Osteoblast (primary cell): Measurements from ENCODE around the gene IQGAP1. TPM values are rescaled to one million over a fixed set of nuclear protein-coding genes. Genes with fewer than 3 reads are reported as not detected.

Experiments
- DNase-seq: peaks from one replicate; pipeline ENCODE4 v3.0.0; 2011; ENCODE audit warnings: low spot score, mixed read lengths; ENCODE audit not compliant: insufficient read length; ENCODE audit errors: missing footprints
- H2AFZ ChIP-seq: 2 replicates; pipeline ENCODE4 v1.6.0; 2011; ENCODE audit warnings: mild to moderate bottlenecking, low read length
- H3K27ac ChIP-seq: 2 replicates; pipeline ENCODE4 v1.5.1; 2011; ENCODE audit warnings: mild to moderate bottlenecking, low read depth, low read length, moderate library complexity
- H3K27me3 ChIP-seq: 2 replicates; pipeline ENCODE4 v1.6.0; 2012; ENCODE audit warnings: mild to moderate bottlenecking, control low read depth, inconsistent platforms, low read length, moderate library complexity; ENCODE audit not compliant: insufficient read depth
- H3K36me3 ChIP-seq: 2 replicates; pipeline ENCODE4 v1.5.1; 2011; ENCODE audit warnings: mild to moderate bottlenecking, low read length, control low read depth, moderate library complexity; ENCODE audit not compliant: insufficient read depth
- H3K4me1 ChIP-seq: 2 replicates; pipeline ENCODE4 v1.5.1; 2011; ENCODE audit warnings: mild to moderate bottlenecking, low read length, control low read depth, moderate library complexity; ENCODE audit not compliant: insufficient read depth
- H3K4me2 ChIP-seq: 2 replicates; pipeline ENCODE4 v1.6.0; 2011; ENCODE audit warnings: mild to moderate bottlenecking, low read length; ENCODE audit not compliant: insufficient read depth
- H3K4me3 ChIP-seq: fragments of 200-600 bp; sonication (generic); 3 replicates; pipeline ENCODE4 v1.5.1; 2012; ENCODE audit warnings: mild to moderate bottlenecking, low read length, inconsistent platforms; ENCODE audit not compliant: insufficient read depth
- H3K79me2 ChIP-seq: 2 replicates; pipeline ENCODE4 v1.6.0; 2012; ENCODE audit warnings: mild to moderate bottlenecking, low read length, control low read depth, inconsistent platforms; ENCODE audit not compliant: insufficient read depth
- H3K9me3 ChIP-seq: 2 replicates; pipeline ENCODE4 v1.5.1; 2011; ENCODE audit warnings: low read depth, low read length, control low read depth
- H4K20me1 ChIP-seq: 2 replicates; pipeline ENCODE4 v1.6.0; 2012; ENCODE audit warnings: mild to moderate bottlenecking, low read length, control low read depth; ENCODE audit not compliant: insufficient read depth
- CTCF ChIP-seq: IDR thresholded peaks from 2 replicates; pipeline ENCODE4 v1.5.1; 2011; ENCODE audit warnings: mild to moderate bottlenecking, low read depth, low read length, moderate library complexity; ENCODE audit errors: extremely low read depth
- total RNA-seq: library from RNA; depleted of rRNA; stranded (reverse); fragments of >200 nt; gene quantifications from 2 replicates; pipeline ENCODE4 v1.2.3, GENCODE V29; 2012

The IQGAP1 gene
- total RNA-seq, 1 donor: 259 TPM

- Histone ChIP-seq H3K4me1 (no peaks in the 10 kb centered on the region), H3K27ac (no peak overlapping the region), H3K36me3 (no peaks in the 10 kb centered on the region), H2AFZ (no peak overlapping the region), H3K9me3 (peaks cover 7% of the 10 kb centered on the region), H4K20me1 (no peaks in the 10 kb centered on the region), H3K27me3 (no peaks in the 10 kb centered on the region), H3K4me2 (no peak overlapping the region), H3K4me3 (no peak overlapping the region), H3K79me2 (no peaks in the 10 kb centered on the region)
- no peak for DNase-seq
- no peak for TF ChIP-seq CTCF
Observed at GRCh38 chr15:90376789-90377188, 11.3 kb upstream of the IQGAP1 start.

DNA sequence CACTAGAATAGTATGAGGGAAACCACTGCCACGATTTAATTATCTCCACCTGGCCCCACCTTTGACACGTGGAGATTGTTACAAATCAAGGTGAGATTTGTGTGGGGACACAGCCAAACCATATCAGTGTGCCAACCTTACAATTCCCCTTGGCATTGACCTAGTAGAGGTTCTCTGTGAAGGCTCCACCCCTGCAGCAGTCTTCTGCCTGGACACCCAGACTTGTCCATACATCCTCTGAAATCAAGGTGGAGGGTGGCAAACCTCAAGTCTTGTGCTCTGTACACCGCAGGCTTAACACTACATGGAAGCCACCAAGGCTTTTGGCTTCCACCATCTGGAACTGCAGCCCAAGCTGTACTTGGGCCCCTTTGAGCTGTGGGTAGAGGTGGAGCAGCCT lies 8.8 kb upstream of the IQGAP1 start:
- H3K36me3 ChIP-seq: no peaks in the 10 kb centered on the region
- no peak overlapping the region for H2AFZ ChIP-seq
- no peaks in the 10 kb centered on the region for H3K4me1 ChIP-seq
- peaks cover 7% of the 10 kb centered on the region for H3K9me3 ChIP-seq
- no peak overlapping the region for H3K27ac ChIP-seq
- H3K27me3 ChIP-seq: no peaks in the 10 kb centered on the region
- no peaks in the 10 kb centered on the region for H4K20me1 ChIP-seq
- no peaks in the 10 kb centered on the region for H3K79me2 ChIP-seq
- no peak for DNase-seq
- H3K4me2 ChIP-seq: no peak overlapping the region
- H3K4me3 ChIP-seq: no peak overlapping the region
- no peak for TF ChIP-seq CTCF

DNA sequence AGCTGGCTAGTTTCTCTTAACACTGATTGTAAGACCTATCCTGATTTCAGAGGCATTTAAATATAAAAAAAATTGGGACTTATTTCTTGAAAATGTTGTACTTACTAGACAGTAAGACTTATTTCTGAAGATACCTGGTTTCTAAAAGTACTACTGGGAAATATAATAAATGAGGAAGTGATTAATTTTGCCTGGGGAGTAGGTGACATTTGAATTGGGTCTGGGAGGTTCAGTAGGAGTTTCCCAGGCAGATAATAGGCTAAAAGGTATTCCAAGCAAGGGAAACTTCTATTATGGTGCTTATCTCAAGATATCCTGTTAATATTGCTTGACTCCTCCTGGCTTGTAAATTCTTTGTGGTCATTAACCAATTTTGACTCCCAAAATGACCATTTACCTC lies 6.5 kb upstream of the IQGAP1 start:
- no peaks in the 10 kb centered on the region for H3K79me2 ChIP-seq
- H2AFZ ChIP-seq: no peak overlapping the region
- no peak for DNase-seq
- no peak overlapping the region for H3K27ac ChIP-seq
- no peak overlapping the region for H3K4me2 ChIP-seq
- TF ChIP-seq CTCF: no peak
- no peaks in the 10 kb centered on the region for H3K36me3 ChIP-seq
- H3K9me3 ChIP-seq: peaks cover 7% of the 10 kb centered on the region
- H4K20me1 ChIP-seq: no peaks in the 10 kb centered on the region
- no peak overlapping the region for H3K4me3 ChIP-seq
- H3K4me1 ChIP-seq: no peaks in the 10 kb centered on the region
- no peaks in the 10 kb centered on the region for H3K27me3 ChIP-seq

GRCh38 chr15:90382320-90382719 lies 5.7 kb upstream of the IQGAP1 start:
- H2AFZ ChIP-seq: no peak overlapping the region
- no peaks in the 10 kb centered on the region for H4K20me1 ChIP-seq
- no peaks in the 10 kb centered on the region for H3K79me2 ChIP-seq
- H3K4me1 ChIP-seq: no peaks in the 10 kb centered on the region
- no peaks in the 10 kb centered on the region for H3K36me3 ChIP-seq
- TF ChIP-seq CTCF: no peak
- no peak overlapping the region for H3K4me2 ChIP-seq
- H3K27me3 ChIP-seq: no peaks in the 10 kb centered on the region
- H3K9me3 ChIP-seq: peaks cover 7% of the 10 kb centered on the region
- no peak overlapping the region for H3K4me3 ChIP-seq
- H3K27ac ChIP-seq: no peak overlapping the region
- DNase-seq: no peak
